NB4 (cell line): Measurements from ENCODE around the gene PDHA2.

Experiments used
- DNase-seq: peaks from one replicate; pipeline ENCODE4 v3.0.0; 2010; ENCODE audit warnings: low read depth
- H3K4me3 ChIP-seq: one replicate; pipeline ENCODE4 v1.5.1; 2011; ENCODE audit warnings: mild to moderate bottlenecking, low read depth, low read length, moderate library complexity
- CTCF ChIP-seq: IDR thresholded peaks from one replicate; pipeline ENCODE4 v1.5.1; 2012; ENCODE audit warnings: low read depth, low read length
- MAX ChIP-seq: IDR thresholded peaks from 2 replicates; pipeline ENCODE4 v1.6.1; 2011; ENCODE audit warnings: low read depth, low read length
- MYC ChIP-seq: IDR thresholded peaks from 2 replicates; pipeline ENCODE4 v1.6.1; 2011; ENCODE audit warnings: low read depth, low read length
- POLR2A ChIP-seq: IDR thresholded peaks from 2 replicates; pipeline ENCODE4 v1.6.1; 2011; ENCODE audit warnings: mild to moderate bottlenecking; ENCODE audit not compliant: insufficient read length; ENCODE audit errors: extremely low read depth

PDHA2 gene

GRCh38 chr4:95831166-95831565 lies 8.7 kb upstream of the PDHA2 start:
- TF ChIP-seq POLR2A (no peak), MYC (no peak), CTCF (no peak)
- H3K4me3 ChIP-seq: no peak overlapping the region
- DNase-seq: peak; percentile 18

- no peak overlapping the region for H3K4me3 ChIP-seq
- no peak for DNase-seq
- TF ChIP-seq MYC (no peak), CTCF (no peak), MAX (no peak), POLR2A (no peak)
These were observed 6.1 kb upstream of the PDHA2 start for GRCh38 chr4:95833711-95834194.

GRCh38 chr4:95835672-95836071 lies 4.2 kb upstream of the PDHA2 start:
- H3K4me3 ChIP-seq: no peak overlapping the region
- TF ChIP-seq MYC (no peak), POLR2A (no peak), CTCF (peak; percentile 48), MAX (no peak)
- DNase-seq: peak; percentile 49

- no peak overlapping the region for H3K4me3 ChIP-seq
- DNase-seq: no peak
- TF ChIP-seq MAX: no peak
- no peak for TF ChIP-seq MYC
- no peak for TF ChIP-seq POLR2A
- TF ChIP-seq CTCF: no peak
These were observed 1.7 kb upstream of the PDHA2 start for GRCh38 chr4:95838192-95838591.

- TF ChIP-seq CTCF: no peak
- TF ChIP-seq MYC: no peak
- no peak for TF ChIP-seq POLR2A
- no peak for TF ChIP-seq MAX
- no peak for DNase-seq
- H3K4me3 ChIP-seq: no peak overlapping the region
These were observed 8.1 kb downstream of the PDHA2 start for GRCh38 chr4:95847908-95848460.

GRCh38 chr4:95850161-95850560 lies 10.3 kb downstream of the PDHA2 start:
- no peak overlapping the region for H3K4me3 ChIP-seq
- no peak for DNase-seq
- TF ChIP-seq MYC (no peak), CTCF (no peak), POLR2A (no peak), MAX (no peak)
